Measurements from ENCODE around the gene REPIN1.

The REPIN1 gene

GRCh38 chr7:150398965-150399320 is 30.3 kb downstream of the REPIN1 start:
- H3K9me3 ChIP-seq (ENCODE audit: control insufficient read depth in 1 of 2, low read length in 2 of 2) = no peaks in the 10 kb centered on the region
- H3K27ac ChIP-seq (ENCODE audit: low read length) = no peak overlapping the region
- H3K4me3 ChIP-seq (ENCODE audit: low read depth in 1 of 2, low read length in 2 of 2) = no peak overlapping the region
- peaks cover 5 to 9% of the 10 kb centered on the region in 2 donors for H3K4me1 ChIP-seq (ENCODE audit: control insufficient read depth in 1 of 2, insufficient read depth in 2 of 2, low read length in 2 of 2)
- peaks cover 0 to 31% of the 10 kb centered on the region in 2 donors for H3K36me3 ChIP-seq (ENCODE audit: control insufficient read depth in 1 of 2, insufficient read depth in 2 of 2, low read length in 2 of 2)
- no peaks in the 10 kb centered on the region for H3K27me3 ChIP-seq (ENCODE audit: low read depth, low read length)

- H3K4me1 ChIP-seq (ENCODE audit: control insufficient read depth in 1 of 2, insufficient read depth in 2 of 2, low read length in 2 of 2) = peaks cover 10 to 13% of the 10 kb centered on the region in 2 donors
- peaks cover 0 to 31% of the 10 kb centered on the region in 2 donors for H3K36me3 ChIP-seq (ENCODE audit: control insufficient read depth in 1 of 2, insufficient read depth in 2 of 2, low read length in 2 of 2)
- no peak overlapping the region for H3K27ac ChIP-seq (ENCODE audit: low read length)
- no peaks in the 10 kb centered on the region for H3K9me3 ChIP-seq (ENCODE audit: control insufficient read depth in 1 of 2, low read length in 2 of 2)
- no peak overlapping the region for H3K4me3 ChIP-seq (ENCODE audit: low read depth in 1 of 2, low read length in 2 of 2)
- H3K27me3 ChIP-seq (ENCODE audit: low read depth, low read length) = no peaks in the 10 kb centered on the region
Measured at GRCh38 chr7:150399421-150400007, 30.9 kb downstream of the REPIN1 start.

GRCh38 chr7:150400008-150400787 is 31.6 kb downstream of the REPIN1 start:
- Histone ChIP-seq H3K27ac (ENCODE audit: low read length) (no peak overlapping the region), H3K27me3 (ENCODE audit: low read depth, low read length) (no peaks in the 10 kb centered on the region), H3K4me1 (ENCODE audit: control insufficient read depth in 1 of 2, insufficient read depth in 2 of 2, low read length in 2 of 2) (peaks cover 11 to 13% of the 10 kb centered on the region in 2 donors), H3K36me3 (ENCODE audit: control insufficient read depth in 1 of 2, insufficient read depth in 2 of 2, low read length in 2 of 2) (peaks cover 0 to 31% of the 10 kb centered on the region in 2 donors), H3K9me3 (ENCODE audit: control insufficient read depth in 1 of 2, low read length in 2 of 2) (no peaks in the 10 kb centered on the region), H3K4me3 (ENCODE audit: low read depth in 1 of 2, low read length in 2 of 2) (no peak overlapping the region)

- no peak overlapping the region for H3K27ac ChIP-seq (ENCODE audit: low read length)
- no peaks in the 10 kb centered on the region for H3K9me3 ChIP-seq (ENCODE audit: control insufficient read depth in 1 of 2, low read length in 2 of 2)
- no peaks in the 10 kb centered on the region for H3K27me3 ChIP-seq (ENCODE audit: low read depth, low read length)
- H3K4me3 ChIP-seq (ENCODE audit: low read depth in 1 of 2, low read length in 2 of 2) = no peak overlapping the region
- H3K4me1 ChIP-seq (ENCODE audit: control insufficient read depth in 1 of 2, insufficient read depth in 2 of 2, low read length in 2 of 2) = peaks cover 11 to 13% of the 10 kb centered on the region in 2 donors
- H3K36me3 ChIP-seq (ENCODE audit: control insufficient read depth in 1 of 2, insufficient read depth in 2 of 2, low read length in 2 of 2) = peaks cover 0 to 27% of the 10 kb centered on the region in 2 donors
Measured at GRCh38 chr7:150400788-150401423, 32.3 kb downstream of the REPIN1 start.

- Histone ChIP-seq H3K4me3 (ENCODE audit: low read depth in 1 of 2, low read length in 2 of 2) (no peak overlapping the region), H3K4me1 (ENCODE audit: control insufficient read depth in 1 of 2, insufficient read depth in 2 of 2, low read length in 2 of 2) (peaks cover 11 to 18% of the 10 kb centered on the region in 2 donors), H3K27me3 (ENCODE audit: low read depth, low read length) (no peaks in the 10 kb centered on the region), H3K36me3 (ENCODE audit: control insufficient read depth in 1 of 2, insufficient read depth in 2 of 2, low read length in 2 of 2) (peaks cover 0 to 25% of the 10 kb centered on the region in 2 donors), H3K9me3 (ENCODE audit: control insufficient read depth in 1 of 2, low read length in 2 of 2) (no peaks in the 10 kb centered on the region), H3K27ac (ENCODE audit: low read length) (no peak overlapping the region)
Measured at GRCh38 chr7:150401424-150401790, 32.8 kb downstream of the REPIN1 start.

- Histone ChIP-seq H3K27me3 (ENCODE audit: low read depth, low read length) (no peaks in the 10 kb centered on the region), H3K4me1 (ENCODE audit: control insufficient read depth in 1 of 2, insufficient read depth in 2 of 2, low read length in 2 of 2) (peaks cover 11 to 22% of the 10 kb centered on the region in 2 donors), H3K36me3 (ENCODE audit: control insufficient read depth in 1 of 2, insufficient read depth in 2 of 2, low read length in 2 of 2) (peaks cover 0 to 21% of the 10 kb centered on the region in 2 donors), H3K9me3 (ENCODE audit: control insufficient read depth in 1 of 2, low read length in 2 of 2) (no peaks in the 10 kb centered on the region), H3K27ac (ENCODE audit: low read length) (no peak overlapping the region), H3K4me3 (ENCODE audit: low read depth in 1 of 2, low read length in 2 of 2) (no peak overlapping the region)
Measured at GRCh38 chr7:150401861-150402631, 33.4 kb downstream of the REPIN1 start.

GRCh38 chr7:150402671-150403321 is 34.2 kb downstream of the REPIN1 start:
- Histone ChIP-seq H3K9me3 (ENCODE audit: control insufficient read depth in 1 of 2, low read length in 2 of 2) (no peaks in the 10 kb centered on the region), H3K27ac (ENCODE audit: low read length) (no peak overlapping the region), H3K27me3 (ENCODE audit: low read depth, low read length) (no peaks in the 10 kb centered on the region), H3K4me3 (ENCODE audit: low read depth in 1 of 2, low read length in 2 of 2) (no peak overlapping the region), H3K4me1 (ENCODE audit: control insufficient read depth in 1 of 2, insufficient read depth in 2 of 2, low read length in 2 of 2) (peaks cover 11 to 22% of the 10 kb centered on the region in 2 donors), H3K36me3 (ENCODE audit: control insufficient read depth in 1 of 2, insufficient read depth in 2 of 2, low read length in 2 of 2) (peaks cover 0 to 21% of the 10 kb centered on the region in 2 donors)

GRCh38 chr7:150403376-150404171 is 35.0 kb downstream of the REPIN1 start:
- Histone ChIP-seq H3K9me3 (ENCODE audit: control insufficient read depth in 1 of 2, low read length in 2 of 2) (no peaks in the 10 kb centered on the region), H3K36me3 (ENCODE audit: control insufficient read depth in 1 of 2, insufficient read depth in 2 of 2, low read length in 2 of 2) (peaks cover 0 to 14% of the 10 kb centered on the region in 2 donors), H3K4me1 (ENCODE audit: control insufficient read depth in 1 of 2, insufficient read depth in 2 of 2, low read length in 2 of 2) (peaks cover 11 to 22% of the 10 kb centered on the region in 2 donors), H3K27me3 (ENCODE audit: low read depth, low read length) (no peaks in the 10 kb centered on the region), H3K4me3 (ENCODE audit: low read depth in 1 of 2, low read length in 2 of 2) (peak overlapping the region in 1 of 2 donors; percentile 69), H3K27ac (ENCODE audit: low read length) (peak overlapping the region; percentile 88)

GRCh38 chr7:150404172-150404804 is 35.7 kb downstream of the REPIN1 start:
- H3K9me3 ChIP-seq (ENCODE audit: control insufficient read depth in 1 of 2, low read length in 2 of 2) = no peaks in the 10 kb centered on the region
- H3K4me3 ChIP-seq (ENCODE audit: low read depth in 1 of 2, low read length in 2 of 2) = peak overlapping the region; percentile 69 to 71
- peaks cover 11 to 22% of the 10 kb centered on the region in 2 donors for H3K4me1 ChIP-seq (ENCODE audit: control insufficient read depth in 1 of 2, insufficient read depth in 2 of 2, low read length in 2 of 2)
- no peaks in the 10 kb centered on the region for H3K27me3 ChIP-seq (ENCODE audit: low read depth, low read length)
- H3K27ac ChIP-seq (ENCODE audit: low read length) = peak overlapping the region; percentile 88
- H3K36me3 ChIP-seq (ENCODE audit: control insufficient read depth in 1 of 2, insufficient read depth in 2 of 2, low read length in 2 of 2) = peaks cover 0 to 9% of the 10 kb centered on the region in 2 donors
